ENCODE data around the gene SAMD4A. TPM values are rescaled to one million over a fixed set of nuclear protein-coding genes. Genes with fewer than 3 reads are reported as not detected.
A peak's percentile ranks its signal among the peaks of the same experiment; 100 is the strongest.

The SAMD4A gene
- total and polyA plus RNA-seq, 2 donors (not counting 1 experiment from before 2014, with no cell fraction given): 9.3 to 39.8 TPM

DNA sequence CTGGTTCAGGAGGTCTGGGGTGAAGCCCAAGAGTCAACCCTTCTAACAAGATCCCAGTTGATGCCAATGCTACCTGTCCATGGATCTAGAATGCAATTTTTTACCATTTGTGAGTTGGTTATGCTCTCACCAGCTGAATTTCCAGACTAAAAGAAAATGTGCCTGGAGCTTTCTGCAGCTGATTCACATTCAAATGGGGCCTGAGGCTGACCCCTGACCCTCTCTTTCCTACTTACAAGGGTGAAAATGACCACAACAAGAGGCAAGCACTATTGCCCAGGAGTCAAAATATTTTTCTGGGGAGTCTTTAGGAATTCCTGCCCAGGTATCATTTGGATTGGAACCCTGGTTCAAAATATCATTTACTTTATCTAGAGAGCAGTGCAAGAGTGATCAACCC lies 159.1 kb downstream of the SAMD4A start:
- Histone ChIP-seq H3K4me1 (ENCODE audit: control insufficient read depth, extremely low read depth, insufficient read depth, low read length) (peaks cover 6% of the 10 kb centered on the region), H2AFZ (ENCODE audit: low read length) (no peak overlapping the region), H3K4me3 (replicated peaks in 1 of 4; ENCODE audit: control extremely low read depth in 1 of 4, insufficient read depth in 1 of 4, low read depth in 3 of 4, low read length in 4 of 4) (no peak overlapping the region), H3K27ac (ENCODE audit: insufficient read depth, low read length) (no peak overlapping the region), H3K9ac (ENCODE audit: insufficient read depth, low read length) (no peak overlapping the region), H3K4me2 (ENCODE audit: extremely low read depth, insufficient read depth, low read length) (no peak overlapping the region), H3K79me2 (ENCODE audit: control insufficient read depth, insufficient read depth, low read length) (peaks cover 49% of the 10 kb centered on the region), H3K27me3 (ENCODE audit: control insufficient read depth, insufficient read depth, low read length) (no peaks in the 10 kb centered on the region), H3K36me3 (ENCODE audit: control insufficient read depth, insufficient read depth, low read length) (no peaks in the 10 kb centered on the region), H4K20me1 (ENCODE audit: control insufficient read depth, extremely low read depth, insufficient read depth, low read length) (no peaks in the 10 kb centered on the region), H3K9me3 (ENCODE audit: control insufficient read depth, insufficient read depth, low read depth, low read length) (no peaks in the 10 kb centered on the region)
- no peak for DNase-seq (ENCODE audit: low read depth in 2 of 2)
- TF ChIP-seq EZH2 (IDR thresholded peaks at IDR 0.05; ENCODE audit: low read length, missing control alignments): no peak
- TF ChIP-seq, protein P1, sequence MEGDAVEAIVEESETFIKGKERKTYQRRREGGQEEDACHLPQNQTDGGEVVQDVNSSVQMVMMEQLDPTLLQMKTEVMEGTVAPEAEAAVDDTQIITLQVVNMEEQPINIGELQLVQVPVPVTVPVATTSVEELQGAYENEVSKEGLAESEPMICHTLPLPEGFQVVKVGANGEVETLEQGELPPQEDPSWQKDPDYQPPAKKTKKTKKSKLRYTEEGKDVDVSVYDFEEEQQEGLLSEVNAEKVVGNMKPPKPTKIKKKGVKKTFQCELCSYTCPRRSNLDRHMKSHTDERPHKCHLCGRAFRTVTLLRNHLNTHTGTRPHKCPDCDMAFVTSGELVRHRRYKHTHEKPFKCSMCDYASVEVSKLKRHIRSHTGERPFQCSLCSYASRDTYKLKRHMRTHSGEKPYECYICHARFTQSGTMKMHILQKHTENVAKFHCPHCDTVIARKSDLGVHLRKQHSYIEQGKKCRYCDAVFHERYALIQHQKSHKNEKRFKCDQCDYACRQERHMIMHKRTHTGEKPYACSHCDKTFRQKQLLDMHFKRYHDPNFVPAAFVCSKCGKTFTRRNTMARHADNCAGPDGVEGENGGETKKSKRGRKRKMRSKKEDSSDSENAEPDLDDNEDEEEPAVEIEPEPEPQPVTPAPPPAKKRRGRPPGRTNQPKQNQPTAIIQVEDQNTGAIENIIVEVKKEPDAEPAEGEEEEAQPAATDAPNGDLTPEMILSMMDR (conservative IDR thresholded peaks at IDR 0.05 in 1 of 2, IDR thresholded peaks at IDR 0.05 in 1 of 2; ENCODE audit: low read depth in 1 of 2, low read length in 2 of 2): no peak

DNA sequence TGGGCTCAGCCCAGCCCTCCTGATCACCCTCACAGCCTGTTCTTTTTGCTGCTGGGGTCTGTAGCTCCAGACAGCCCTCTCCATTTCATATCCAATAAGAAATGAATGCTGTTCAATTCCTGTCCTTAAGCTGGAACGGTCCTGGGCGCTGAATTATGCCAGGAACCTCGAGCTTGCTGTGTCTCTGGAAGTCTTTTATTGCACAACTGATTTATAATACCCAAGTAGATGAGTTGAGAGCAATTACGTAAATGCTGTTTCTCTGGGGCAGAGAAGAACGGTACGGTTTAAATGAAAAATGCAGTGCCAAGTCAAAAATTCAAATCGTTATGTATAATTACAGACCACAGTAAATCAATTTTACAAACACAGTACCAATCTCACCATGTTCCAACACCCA lies 161.0 kb downstream of the SAMD4A start:
- no peak overlapping the region for H3K4me3 ChIP-seq (replicated peaks in 1 of 4; ENCODE audit: control extremely low read depth in 1 of 4, insufficient read depth in 1 of 4, low read depth in 3 of 4, low read length in 4 of 4)
- peak in 1 of 2 donors; percentile 63 for DNase-seq (ENCODE audit: low read depth in 2 of 2)

DNA sequence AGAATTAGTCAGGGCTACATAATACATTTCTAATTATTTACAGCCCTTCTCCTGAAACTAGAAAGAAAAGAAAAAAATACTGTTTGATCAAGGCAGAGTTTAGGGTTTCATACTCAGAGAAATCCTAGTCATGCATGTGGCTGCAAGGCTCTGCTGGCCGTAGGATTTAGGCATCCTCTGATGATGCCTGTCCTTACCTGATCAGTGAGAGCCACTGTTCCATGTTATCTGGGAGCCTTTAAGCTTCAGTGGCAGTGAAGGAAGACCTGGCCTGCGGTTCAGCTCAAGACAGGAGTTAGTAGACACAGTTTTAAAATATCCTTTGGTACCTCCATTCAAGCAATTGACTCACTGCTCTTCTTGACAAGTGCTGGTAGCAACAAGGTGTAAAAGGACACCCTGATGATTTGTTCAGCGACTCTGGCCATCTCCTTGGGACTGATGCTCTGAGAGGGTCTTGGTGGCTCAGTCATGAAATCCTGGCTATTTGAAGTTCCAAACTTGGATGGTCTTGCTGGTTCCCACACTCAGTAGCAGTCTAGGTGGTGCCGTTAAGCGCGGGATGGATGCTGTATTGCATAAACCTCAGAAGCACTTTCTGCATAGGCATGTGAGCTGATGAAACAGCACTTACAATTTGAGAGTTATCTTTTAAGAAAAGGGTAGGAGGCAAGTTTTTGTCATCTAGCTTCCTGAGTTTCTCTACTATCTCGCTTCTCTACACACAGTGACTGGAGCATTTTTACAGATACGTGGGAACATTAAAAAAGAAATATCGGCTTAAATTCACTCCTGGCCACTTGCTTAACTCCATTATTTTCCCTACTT lies 162.0 kb downstream of the SAMD4A start:
- H3K79me2 ChIP-seq (ENCODE audit: control insufficient read depth, insufficient read depth, low read length): peaks cover 42% of the 10 kb centered on the region
- H3K27ac ChIP-seq (ENCODE audit: insufficient read depth, low read length): peak overlapping the region; percentile 10
- no peak overlapping the region for H3K9ac ChIP-seq (ENCODE audit: insufficient read depth, low read length)

More for the DNA sequence above, 161.0 kb downstream of the SAMD4A start:
- no peaks in the 10 kb centered on the region for H3K9me3 ChIP-seq (ENCODE audit: control insufficient read depth, insufficient read depth, low read depth, low read length)
- peaks cover 48% of the 10 kb centered on the region for H3K79me2 ChIP-seq (ENCODE audit: control insufficient read depth, insufficient read depth, low read length)
- no peaks in the 10 kb centered on the region for H3K27me3 ChIP-seq (ENCODE audit: control insufficient read depth, insufficient read depth, low read length)
- TF ChIP-seq, protein P1 (conservative IDR thresholded peaks at IDR 0.05 in 1 of 2, IDR thresholded peaks at IDR 0.05 in 1 of 2; ENCODE audit: low read depth in 1 of 2, low read length in 2 of 2): no peak
- no peak for TF ChIP-seq EZH2 (IDR thresholded peaks at IDR 0.05; ENCODE audit: low read length, missing control alignments)
- H3K27ac ChIP-seq (ENCODE audit: insufficient read depth, low read length): no peak overlapping the region
- H4K20me1 ChIP-seq (ENCODE audit: control insufficient read depth, extremely low read depth, insufficient read depth, low read length): no peaks in the 10 kb centered on the region
- peaks cover 7% of the 10 kb centered on the region for H3K4me1 ChIP-seq (ENCODE audit: control insufficient read depth, extremely low read depth, insufficient read depth, low read length)
- no peak overlapping the region for H3K4me2 ChIP-seq (ENCODE audit: extremely low read depth, insufficient read depth, low read length)
- H3K9ac ChIP-seq (ENCODE audit: insufficient read depth, low read length): no peak overlapping the region
- no peaks in the 10 kb centered on the region for H3K36me3 ChIP-seq (ENCODE audit: control insufficient read depth, insufficient read depth, low read length)
- H2AFZ ChIP-seq (ENCODE audit: low read length): no peak overlapping the region

More for the DNA sequence above, 162.0 kb downstream of the SAMD4A start:
- H3K4me2 ChIP-seq (ENCODE audit: extremely low read depth, insufficient read depth, low read length): no peak overlapping the region
- no peak overlapping the region for H2AFZ ChIP-seq (ENCODE audit: low read length)
- DNase-seq (ENCODE audit: low read depth in 2 of 2): peak in 1 of 2 donors; percentile 20
- no peaks in the 10 kb centered on the region for H3K36me3 ChIP-seq (ENCODE audit: control insufficient read depth, insufficient read depth, low read length)
- H3K4me3 ChIP-seq (replicated peaks in 1 of 4; ENCODE audit: control extremely low read depth in 1 of 4, insufficient read depth in 1 of 4, low read depth in 3 of 4, low read length in 4 of 4): no peak overlapping the region
- H4K20me1 ChIP-seq (ENCODE audit: control insufficient read depth, extremely low read depth, insufficient read depth, low read length): no peaks in the 10 kb centered on the region
- H3K27me3 ChIP-seq (ENCODE audit: control insufficient read depth, insufficient read depth, low read length): no peaks in the 10 kb centered on the region
- TF ChIP-seq, protein P1 (conservative IDR thresholded peaks at IDR 0.05 in 1 of 2, IDR thresholded peaks at IDR 0.05 in 1 of 2; ENCODE audit: low read depth in 1 of 2, low read length in 2 of 2): no peak
- TF ChIP-seq EZH2 (IDR thresholded peaks at IDR 0.05; ENCODE audit: low read length, missing control alignments): no peak
- peaks cover 7% of the 10 kb centered on the region for H3K4me1 ChIP-seq (ENCODE audit: control insufficient read depth, extremely low read depth, insufficient read depth, low read length)
- H3K9me3 ChIP-seq (ENCODE audit: control insufficient read depth, insufficient read depth, low read depth, low read length): no peaks in the 10 kb centered on the region

Measured in fibroblast of lung (primary cell).